Measurements from ENCODE around the gene SEPTIN10.

- TF ChIP-seq, protein P1, sequence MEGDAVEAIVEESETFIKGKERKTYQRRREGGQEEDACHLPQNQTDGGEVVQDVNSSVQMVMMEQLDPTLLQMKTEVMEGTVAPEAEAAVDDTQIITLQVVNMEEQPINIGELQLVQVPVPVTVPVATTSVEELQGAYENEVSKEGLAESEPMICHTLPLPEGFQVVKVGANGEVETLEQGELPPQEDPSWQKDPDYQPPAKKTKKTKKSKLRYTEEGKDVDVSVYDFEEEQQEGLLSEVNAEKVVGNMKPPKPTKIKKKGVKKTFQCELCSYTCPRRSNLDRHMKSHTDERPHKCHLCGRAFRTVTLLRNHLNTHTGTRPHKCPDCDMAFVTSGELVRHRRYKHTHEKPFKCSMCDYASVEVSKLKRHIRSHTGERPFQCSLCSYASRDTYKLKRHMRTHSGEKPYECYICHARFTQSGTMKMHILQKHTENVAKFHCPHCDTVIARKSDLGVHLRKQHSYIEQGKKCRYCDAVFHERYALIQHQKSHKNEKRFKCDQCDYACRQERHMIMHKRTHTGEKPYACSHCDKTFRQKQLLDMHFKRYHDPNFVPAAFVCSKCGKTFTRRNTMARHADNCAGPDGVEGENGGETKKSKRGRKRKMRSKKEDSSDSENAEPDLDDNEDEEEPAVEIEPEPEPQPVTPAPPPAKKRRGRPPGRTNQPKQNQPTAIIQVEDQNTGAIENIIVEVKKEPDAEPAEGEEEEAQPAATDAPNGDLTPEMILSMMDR (IDR thresholded peaks at IDR 0.05; ENCODE audit: control extremely low read depth in 1 of 3, insufficient read depth in 1 of 3, low read depth in 1 of 3, low read length in 3 of 3) = no peak
- TF ChIP-seq POLR2AphosphoS5 (IDR thresholded peaks at IDR 0.05; ENCODE audit: low read depth, low read length) (no peak), SP1 (IDR thresholded peaks at IDR 0.05; ENCODE audit: low read depth, low read length) (no peak), JUND (IDR thresholded peaks at IDR 0.05; ENCODE audit: low read length) (no peak), TBP (IDR thresholded peaks at IDR 0.05; ENCODE audit: low read depth, low read length) (no peak), ASH2L (IDR thresholded peaks at IDR 0.05; ENCODE audit: low read length) (no peak), KDM1A (IDR thresholded peaks at IDR 0.05; ENCODE audit: borderline replicate concordance, low read length) (no peak), YY1 (IDR thresholded peaks at IDR 0.05; ENCODE audit: low read depth, low read length) (no peak)
These were observed 78.4 kb downstream of the SEPTIN10 start for GRCh38 chr2:109535217-109535946.

Data from H1 (cell line).